OCI-LY7 (cell line): ENCODE measurements around the gene DMGDH.

Experiments
- CTCF ChIP-seq: fragments of 200-600 bp; sonication (generic); conservative IDR thresholded peaks from 2 replicates; pipeline ENCODE4 v1.5.1; 2014; ENCODE audit warnings: mild to moderate bottlenecking, antibody characterized with exemption, low read length, moderate library complexity, mixed read lengths
- EZH2phosphoT487 ChIP-seq: fragments of 200-600 bp; sonication (generic); IDR thresholded peaks from 2 replicates; pipeline ENCODE4 v1.6.1; 2018; ENCODE audit warnings: low read depth, borderline replicate concordance, mild to moderate bottlenecking, mixed run types, antibody characterized with exemption, low read length, moderate library complexity, mixed read lengths

DNA sequence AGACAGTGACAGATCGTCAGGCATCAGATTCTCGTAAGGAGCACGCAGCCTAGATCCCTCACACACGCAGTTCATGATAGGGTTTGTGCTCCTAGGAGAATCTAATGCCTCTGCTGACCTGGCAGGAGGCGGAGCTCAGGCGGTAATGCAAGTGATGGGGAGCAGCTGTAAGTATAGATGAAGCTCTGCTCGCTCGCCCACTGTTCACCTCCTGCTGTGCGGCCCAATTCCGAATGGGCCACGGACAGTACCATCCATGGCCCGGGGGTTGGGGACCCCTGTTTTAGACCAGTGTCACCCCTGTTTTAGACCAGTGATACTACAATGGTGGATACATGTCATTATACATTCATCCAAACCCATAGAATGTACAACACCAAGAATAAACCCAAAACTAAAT lies 80.4 kb downstream of the DMGDH start:
- TF ChIP-seq CTCF: no peak
- TF ChIP-seq EZH2phosphoT487: no peak
